Nephron (organoid): ENCODE data around the gene TFB2M.

Experiments used
- H3K27ac Mint-ChIP-seq, 3 experiments: 2 replicates each; pipeline ENCODE4 v1.8.0; 2020; ENCODE audit warnings: mixed read lengths in 3 of 3, mild to moderate bottlenecking in 2 of 3, moderate library complexity in 1 of 3
- H3K27me3 Mint-ChIP-seq: 2 replicates; pipeline ENCODE4 v1.8.0; 2021; ENCODE audit warnings: low read depth, mild to moderate bottlenecking, moderate library complexity, mixed read lengths
- H3K36me3 Mint-ChIP-seq: 2 replicates; pipeline ENCODE4 v1.8.0; 2020; ENCODE audit warnings: low read depth, mixed read lengths
- H3K4me1 Mint-ChIP-seq: 2 replicates; pipeline ENCODE4 v1.8.0; 2020; ENCODE audit warnings: mixed read lengths
- H3K4me3 Mint-ChIP-seq, 3 experiments: 2 replicates each; pipeline ENCODE4 v1.8.0; 2020; ENCODE audit warnings: mild to moderate bottlenecking in 3 of 3, mixed read lengths in 3 of 3, moderate library complexity in 2 of 3
- H3K9me3 Mint-ChIP-seq: 2 replicates; pipeline ENCODE4 v1.8.0; 2020; ENCODE audit warnings: mixed read lengths
- TF ChIP-seq, protein P1 (sequence below), 3 experiments: fragments of 200-600 bp; sonication (generic); IDR thresholded peaks; one replicate each; pipeline ENCODE4 v1.5.0; 2021; ENCODE audit warnings: antibody characterized with exemption in 3 of 3; ENCODE audit not compliant: unreplicated experiment in 3 of 3

Gene TFB2M

GRCh38 chr1:246537887-246538286 lies 28.2 kb downstream of the TFB2M start:
- no peak overlapping the region for H3K27ac Mint-ChIP-seq
- TF ChIP-seq, protein P1, sequence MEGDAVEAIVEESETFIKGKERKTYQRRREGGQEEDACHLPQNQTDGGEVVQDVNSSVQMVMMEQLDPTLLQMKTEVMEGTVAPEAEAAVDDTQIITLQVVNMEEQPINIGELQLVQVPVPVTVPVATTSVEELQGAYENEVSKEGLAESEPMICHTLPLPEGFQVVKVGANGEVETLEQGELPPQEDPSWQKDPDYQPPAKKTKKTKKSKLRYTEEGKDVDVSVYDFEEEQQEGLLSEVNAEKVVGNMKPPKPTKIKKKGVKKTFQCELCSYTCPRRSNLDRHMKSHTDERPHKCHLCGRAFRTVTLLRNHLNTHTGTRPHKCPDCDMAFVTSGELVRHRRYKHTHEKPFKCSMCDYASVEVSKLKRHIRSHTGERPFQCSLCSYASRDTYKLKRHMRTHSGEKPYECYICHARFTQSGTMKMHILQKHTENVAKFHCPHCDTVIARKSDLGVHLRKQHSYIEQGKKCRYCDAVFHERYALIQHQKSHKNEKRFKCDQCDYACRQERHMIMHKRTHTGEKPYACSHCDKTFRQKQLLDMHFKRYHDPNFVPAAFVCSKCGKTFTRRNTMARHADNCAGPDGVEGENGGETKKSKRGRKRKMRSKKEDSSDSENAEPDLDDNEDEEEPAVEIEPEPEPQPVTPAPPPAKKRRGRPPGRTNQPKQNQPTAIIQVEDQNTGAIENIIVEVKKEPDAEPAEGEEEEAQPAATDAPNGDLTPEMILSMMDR (IDR thresholded peaks at IDR 0.05; ENCODE audit: unreplicated experiment in 3 of 3), result no peak
- no peaks in the 10 kb centered on the region for H3K4me1 Mint-ChIP-seq
- peaks cover 16% of the 10 kb centered on the region for H3K36me3 Mint-ChIP-seq
- no peak overlapping the region for H3K4me3 Mint-ChIP-seq
- H3K27me3 Mint-ChIP-seq, result no peaks in the 10 kb centered on the region
- no peaks in the 10 kb centered on the region for H3K9me3 Mint-ChIP-seq

DNA sequence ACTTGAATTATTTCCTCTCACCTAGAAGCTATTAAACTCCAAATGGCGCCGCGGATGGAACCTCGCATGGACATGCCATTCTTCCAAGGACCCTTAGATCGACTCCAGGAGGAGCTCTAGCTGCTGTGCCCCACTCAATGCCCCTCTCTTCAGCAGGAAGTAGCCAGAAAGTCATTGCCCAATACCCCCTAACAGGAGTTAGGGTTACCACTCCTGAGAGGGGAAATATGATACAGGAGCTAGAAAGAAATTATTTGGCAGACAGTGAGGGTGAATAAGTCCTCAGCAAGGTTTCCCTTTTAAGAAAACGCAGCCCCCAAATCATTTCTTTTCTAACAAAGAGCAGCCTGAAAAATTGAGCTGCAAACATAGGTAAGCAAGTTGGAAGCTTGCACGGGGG lies 28.6 kb downstream of the TFB2M start:
- H3K4me1 Mint-ChIP-seq, result no peaks in the 10 kb centered on the region
- peaks cover 16% of the 10 kb centered on the region for H3K36me3 Mint-ChIP-seq
- TF ChIP-seq, protein P1 (IDR thresholded peaks at IDR 0.05; ENCODE audit: unreplicated experiment in 3 of 3), result no peak
- H3K4me3 Mint-ChIP-seq, result no peak overlapping the region
- H3K9me3 Mint-ChIP-seq, result no peaks in the 10 kb centered on the region
- H3K27ac Mint-ChIP-seq, result no peak overlapping the region
- H3K27me3 Mint-ChIP-seq, result no peaks in the 10 kb centered on the region

DNA sequence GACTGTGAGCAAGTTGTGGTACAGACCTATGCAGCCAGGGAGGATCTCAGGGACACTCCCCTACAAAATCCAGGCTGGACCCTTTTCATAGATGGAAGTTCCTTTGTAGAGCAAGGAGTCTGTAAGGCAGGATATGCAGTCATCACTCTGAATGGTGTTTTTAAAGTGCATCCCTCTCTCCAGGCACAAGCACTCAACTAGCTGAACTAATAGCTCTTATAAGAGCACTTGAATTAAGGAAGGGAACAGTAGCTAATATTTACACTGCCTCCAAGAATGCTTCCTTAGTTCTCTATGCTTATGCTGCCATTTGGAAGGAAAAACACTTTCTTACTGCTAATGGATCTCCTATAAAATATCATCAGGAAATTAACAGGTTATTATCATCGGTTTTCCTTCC lies 31.9 kb downstream of the TFB2M start:
- H3K27ac Mint-ChIP-seq, result no peak overlapping the region

GRCh38 chr1:246533371-246533905 lies 32.6 kb downstream of the TFB2M start:
- H3K27me3 Mint-ChIP-seq, result peaks cover 9% of the 10 kb centered on the region

More for the DNA sequence above, 31.9 kb downstream of the TFB2M start:
- peaks cover 9% of the 10 kb centered on the region for H3K27me3 Mint-ChIP-seq
- no peaks in the 10 kb centered on the region for H3K4me1 Mint-ChIP-seq
- H3K36me3 Mint-ChIP-seq, result peaks cover 7% of the 10 kb centered on the region
- H3K9me3 Mint-ChIP-seq, result peaks cover 13% of the 10 kb centered on the region
- TF ChIP-seq, protein P1 (IDR thresholded peaks at IDR 0.05; ENCODE audit: unreplicated experiment in 3 of 3), result no peak
- no peak overlapping the region for H3K4me3 Mint-ChIP-seq

GRCh38 chr1:246532519-246532918 lies 33.5 kb downstream of the TFB2M start:
- H3K27ac Mint-ChIP-seq, result no peak overlapping the region
- H3K4me1 Mint-ChIP-seq, result no peaks in the 10 kb centered on the region
- H3K4me3 Mint-ChIP-seq, result no peak overlapping the region
- peaks cover 18% of the 10 kb centered on the region for H3K9me3 Mint-ChIP-seq
- H3K36me3 Mint-ChIP-seq, result no peaks in the 10 kb centered on the region
- H3K27me3 Mint-ChIP-seq, result peaks cover 10% of the 10 kb centered on the region
- TF ChIP-seq, protein P1 (IDR thresholded peaks at IDR 0.05; ENCODE audit: unreplicated experiment in 3 of 3), result no peak

More at GRCh38 chr1:246533371-246533905, 32.6 kb downstream of the TFB2M start:
- H3K27ac Mint-ChIP-seq, result no peak overlapping the region
- peaks cover under 1% of the 10 kb centered on the region for H3K36me3 Mint-ChIP-seq
- TF ChIP-seq, protein P1 (IDR thresholded peaks at IDR 0.05; ENCODE audit: unreplicated experiment in 3 of 3), result no peak
- H3K9me3 Mint-ChIP-seq, result peaks cover 17% of the 10 kb centered on the region
- H3K4me1 Mint-ChIP-seq, result no peaks in the 10 kb centered on the region
- H3K4me3 Mint-ChIP-seq, result no peak overlapping the region

DNA sequence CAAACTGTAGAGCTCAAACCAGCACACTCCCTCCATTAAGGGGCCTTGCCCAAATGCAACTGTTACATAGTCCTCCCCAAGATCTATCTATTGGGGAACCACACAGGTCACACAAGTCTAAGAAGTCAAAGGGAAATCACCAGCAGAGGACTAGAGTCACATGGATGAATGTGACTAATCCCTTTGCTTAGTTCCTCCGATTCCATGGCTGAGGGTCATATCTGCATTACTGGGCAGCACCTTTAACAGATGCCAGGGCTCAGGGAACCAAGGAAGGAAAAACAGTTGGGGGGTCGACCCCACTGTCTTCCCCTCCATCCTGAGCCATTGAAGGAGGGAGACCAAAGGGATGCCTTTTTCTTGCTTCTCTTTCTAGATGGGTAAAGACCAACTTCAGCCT lies 35.6 kb downstream of the TFB2M start:
- H3K9me3 Mint-ChIP-seq, result peaks cover 18% of the 10 kb centered on the region
- H3K27ac Mint-ChIP-seq, result no peak overlapping the region
- no peaks in the 10 kb centered on the region for H3K36me3 Mint-ChIP-seq
- peaks cover 17% of the 10 kb centered on the region for H3K27me3 Mint-ChIP-seq
- no peak overlapping the region for H3K4me3 Mint-ChIP-seq
- TF ChIP-seq, protein P1 (IDR thresholded peaks at IDR 0.05; ENCODE audit: unreplicated experiment in 3 of 3), result no peak
- H3K4me1 Mint-ChIP-seq, result no peaks in the 10 kb centered on the region
